C4-2B (cell line): Measurements from ENCODE around the gene GABPB1.

Experiments
- CTCF ChIP-seq: fragments of 450-650 bp; conservative IDR thresholded peaks from 2 replicates; pipeline ENCODE4 v1.5.1; 2017; ENCODE audit warnings: mild to moderate bottlenecking
- ZFX ChIP-seq: fragments of 450-650 bp; IDR thresholded peaks from 2 replicates; pipeline ENCODE4 v1.6.1; 2017

- TF ChIP-seq CTCF (no peak), ZFX (no peak)
Observed at GRCh38 chr15:50250760-50251394, 104.1 kb downstream of the GABPB1 start.
